ENCODE results near the gene PLXNA2.

PLXNA2 gene

GRCh38 chr1:208034135-208034534, 210.0 kb downstream of the PLXNA2 start:
- no peaks in the 10 kb centered on the region for H3K36me3 ChIP-seq (ENCODE audit: insufficient read depth, low read length)

DNA sequence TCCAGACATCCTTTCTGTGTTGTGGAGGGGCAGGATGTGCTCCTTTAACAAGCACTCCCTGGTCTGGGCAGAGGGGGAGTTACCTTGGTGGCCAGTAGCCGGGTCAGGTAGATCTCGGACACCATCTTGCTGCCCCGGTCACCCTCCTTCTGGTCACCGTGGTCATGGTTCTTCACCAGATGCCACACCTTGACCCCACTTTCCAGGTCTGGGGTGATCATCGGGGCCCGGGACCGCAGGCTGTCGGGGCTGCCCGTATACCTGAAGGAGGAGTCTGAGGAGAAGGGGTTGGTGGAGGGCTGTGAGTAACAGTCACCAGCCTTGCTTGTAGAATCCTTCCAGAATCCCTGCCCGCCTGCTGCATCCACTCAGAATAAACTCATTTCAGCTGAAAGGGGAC, 210.9 kb downstream of the PLXNA2 start:
- no peak overlapping the region for H3K9ac ChIP-seq (ENCODE audit: low read depth, low read length)
- peaks cover 6% of the 10 kb centered on the region; the same call in 1 of the 2 replicates for H3K4me1 ChIP-seq (ENCODE audit: insufficient read depth, low read length)
- no peaks in the 10 kb centered on the region for H3K9me3 ChIP-seq (ENCODE audit: control insufficient read depth, insufficient read depth, low read length)

More at GRCh38 chr1:208034135-208034534, 210.0 kb downstream of the PLXNA2 start:
- H3K9ac ChIP-seq (ENCODE audit: low read depth, low read length): no peak overlapping the region
- H3K4me1 ChIP-seq (ENCODE audit: insufficient read depth, low read length): peaks cover 6% of the 10 kb centered on the region; the same call in 1 of the 2 replicates
- no peaks in the 10 kb centered on the region for H3K9me3 ChIP-seq (ENCODE audit: control insufficient read depth, insufficient read depth, low read length)

GRCh38 chr1:208031932-208032320, 212.3 kb downstream of the PLXNA2 start:
- Histone ChIP-seq H3K9me3 (ENCODE audit: control insufficient read depth, insufficient read depth, low read length) (no peaks in the 10 kb centered on the region), H3K9ac (ENCODE audit: low read depth, low read length) (no peak overlapping the region), H3K4me1 (ENCODE audit: insufficient read depth, low read length) (peaks cover 8% of the 10 kb centered on the region; the same call in 1 of the 2 replicates), H3K36me3 (ENCODE audit: insufficient read depth, low read length) (no peaks in the 10 kb centered on the region; the same call in 1 of the 2 replicates)

More for the DNA sequence above, 210.9 kb downstream of the PLXNA2 start:
- H3K36me3 ChIP-seq (ENCODE audit: insufficient read depth, low read length): no peaks in the 10 kb centered on the region; the same call in 1 of the 2 replicates

DNA sequence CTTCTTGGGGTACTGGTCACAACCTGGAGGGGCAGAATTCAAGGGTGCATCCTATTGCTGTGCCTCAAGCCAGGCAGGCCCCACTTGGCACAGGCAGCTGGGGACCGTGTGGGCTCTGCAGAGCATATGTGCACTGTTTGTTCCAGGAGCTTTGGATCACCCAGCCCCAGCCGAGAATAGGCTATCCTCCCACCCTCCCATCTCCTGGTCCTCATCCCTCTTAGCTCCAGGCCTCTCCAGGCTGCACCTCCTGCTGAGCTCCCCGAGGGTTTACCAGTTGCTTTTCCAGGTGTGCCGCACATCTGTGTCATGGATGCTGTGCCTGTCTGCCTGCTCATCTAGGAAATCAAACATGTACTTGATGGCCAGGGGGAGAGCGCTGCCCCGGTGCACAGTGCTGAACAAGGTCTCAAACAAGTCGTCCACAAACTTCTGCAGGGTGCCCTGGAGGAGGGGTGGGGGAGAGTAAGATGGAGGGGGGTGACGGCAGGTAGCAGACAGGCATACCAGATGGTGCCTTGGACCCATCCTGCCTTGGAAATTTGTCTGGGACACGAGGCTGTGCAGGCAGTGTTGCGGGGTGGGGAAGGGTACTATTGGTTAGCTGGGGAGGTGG, 212.8 kb downstream of the PLXNA2 start:
- H3K36me3 ChIP-seq (ENCODE audit: insufficient read depth, low read length): no peaks in the 10 kb centered on the region; the same call in 1 of the 2 replicates
- H3K4me1 ChIP-seq (ENCODE audit: insufficient read depth, low read length): peaks cover 9% of the 10 kb centered on the region; the same call in 1 of the 2 replicates
- no peaks in the 10 kb centered on the region for H3K9me3 ChIP-seq (ENCODE audit: control insufficient read depth, insufficient read depth, low read length)
- H3K9ac ChIP-seq (ENCODE audit: low read depth, low read length): no peak overlapping the region

DNA sequence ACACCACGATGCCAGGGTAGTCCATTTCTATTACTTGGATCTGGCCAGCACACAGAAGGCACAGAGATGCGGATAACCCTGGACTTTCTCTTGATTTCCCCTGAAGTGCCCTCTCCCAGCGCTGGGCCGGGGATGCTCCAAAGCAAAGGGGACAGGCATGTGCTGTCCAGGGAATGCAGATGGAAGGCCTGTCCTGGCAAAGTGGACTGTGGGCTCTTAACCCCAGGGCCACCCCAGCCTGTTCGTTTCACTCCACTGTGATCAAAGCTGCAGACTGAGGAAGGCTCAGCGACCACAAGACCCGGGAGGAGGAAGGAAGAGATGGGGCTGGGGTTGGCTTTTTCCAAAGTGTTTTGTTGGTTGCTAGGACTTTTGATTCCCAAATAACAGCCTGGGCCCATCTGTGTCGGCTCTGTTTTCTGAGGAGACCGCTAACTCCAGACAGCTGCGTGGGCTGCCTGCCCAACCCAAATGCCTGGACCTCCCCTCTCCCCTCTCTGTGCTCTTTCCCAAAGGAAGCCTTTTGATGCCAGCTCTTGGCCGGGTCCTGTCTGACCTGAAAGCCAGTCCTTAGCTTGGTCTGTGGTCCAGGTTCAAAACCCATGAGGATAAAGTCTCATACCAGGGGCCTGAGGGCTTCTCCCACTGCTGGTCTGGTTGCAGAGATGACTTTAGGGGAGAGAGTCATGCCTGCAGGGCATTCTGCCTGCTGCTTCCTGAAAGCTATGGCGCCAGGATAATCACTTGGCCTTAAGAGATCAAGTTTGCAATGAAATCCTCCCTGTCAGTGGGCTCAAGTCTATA, 213.7 kb downstream of the PLXNA2 start:
- Histone ChIP-seq H3K9me3 (ENCODE audit: control insufficient read depth, insufficient read depth, low read length) (no peaks in the 10 kb centered on the region), H3K4me1 (ENCODE audit: insufficient read depth, low read length) (peaks cover 9% of the 10 kb centered on the region; the same call in 1 of the 2 replicates), H3K9ac (ENCODE audit: low read depth, low read length) (no peak overlapping the region), H3K36me3 (ENCODE audit: insufficient read depth, low read length) (no peaks in the 10 kb centered on the region; the same call in 1 of the 2 replicates)

DNA sequence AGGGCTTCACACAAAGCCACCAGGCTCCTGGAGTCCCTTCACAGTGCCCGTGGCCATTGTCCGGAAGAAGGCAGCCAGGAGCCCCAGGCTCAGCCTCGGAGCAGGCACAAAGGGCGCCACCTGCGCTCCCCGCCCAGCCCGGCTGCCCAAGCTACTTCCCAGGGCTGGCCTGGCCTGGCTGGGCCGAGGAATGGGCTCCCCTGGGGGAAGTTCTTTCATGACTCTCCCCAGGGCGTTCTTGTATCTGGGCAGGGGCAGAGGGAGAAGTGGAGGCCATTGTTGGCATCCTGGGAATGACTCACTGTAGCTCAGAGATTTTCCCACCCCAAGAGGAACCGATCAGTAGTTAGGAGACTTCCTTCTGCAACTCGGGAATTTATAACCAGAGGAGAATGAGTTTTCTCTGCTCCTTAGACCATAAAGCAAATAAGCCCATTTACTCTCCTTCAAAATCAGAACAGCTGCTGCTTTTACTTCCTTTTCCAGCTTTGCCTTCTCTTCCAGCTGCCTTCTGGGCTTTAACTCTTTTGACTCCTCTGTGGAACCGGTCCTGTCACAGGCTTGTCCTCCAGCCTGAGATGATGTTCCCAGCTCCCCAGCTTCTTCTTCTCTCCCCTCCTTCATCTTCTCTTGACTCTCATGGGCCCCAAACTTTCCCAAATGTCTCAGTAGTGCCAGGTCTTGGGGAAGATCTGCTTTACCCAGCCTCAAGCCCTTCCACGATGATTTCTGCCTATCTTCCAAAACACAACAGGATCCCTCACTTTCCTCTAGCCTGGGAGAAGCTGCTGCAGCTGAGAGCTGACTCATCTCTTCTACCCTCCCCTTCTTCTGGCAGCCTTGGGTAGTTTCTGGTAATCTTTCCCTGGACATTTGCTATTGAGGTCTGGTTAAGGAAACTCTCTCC, 214.6 kb downstream of the PLXNA2 start:
- Histone ChIP-seq H3K36me3 (ENCODE audit: insufficient read depth, low read length) (no peaks in the 10 kb centered on the region; the same call in 1 of the 2 replicates), H3K4me1 (ENCODE audit: insufficient read depth, low read length) (peaks cover 9% of the 10 kb centered on the region; the same call in 1 of the 2 replicates)

DNA sequence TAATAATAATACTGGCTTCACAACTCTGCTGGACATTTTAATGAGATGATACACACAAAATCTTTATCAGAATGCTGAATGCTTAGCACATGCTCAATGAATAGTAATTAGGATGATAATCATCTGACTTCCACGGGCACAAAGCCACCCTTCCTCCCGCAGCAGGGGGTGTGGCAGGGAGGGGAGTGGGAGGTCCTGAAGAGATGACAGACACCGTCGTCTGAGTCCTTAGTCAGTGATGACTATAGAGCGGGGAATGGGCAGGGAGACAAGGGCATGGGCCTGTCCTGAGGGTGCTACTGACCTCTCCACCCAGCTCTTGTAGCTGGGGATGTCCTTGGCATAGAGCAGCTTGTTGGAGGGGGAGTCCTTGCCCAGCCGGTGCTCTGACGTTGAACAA, 215.7 kb downstream of the PLXNA2 start:
- Histone ChIP-seq H3K9me3 (ENCODE audit: control insufficient read depth, insufficient read depth, low read length) (no peaks in the 10 kb centered on the region), H3K4me1 (ENCODE audit: insufficient read depth, low read length) (peaks cover 9% of the 10 kb centered on the region; the same call in 1 of the 2 replicates), H3K36me3 (ENCODE audit: insufficient read depth, low read length) (no peaks in the 10 kb centered on the region; the same call in 1 of the 2 replicates), H3K9ac (ENCODE audit: low read depth, low read length) (no peak overlapping the region)

More for the DNA sequence above, 214.6 kb downstream of the PLXNA2 start:
- Histone ChIP-seq H3K9ac (ENCODE audit: low read depth, low read length) (no peak overlapping the region), H3K9me3 (ENCODE audit: control insufficient read depth, insufficient read depth, low read length) (no peaks in the 10 kb centered on the region)

- no peaks in the 10 kb centered on the region for H3K9me3 ChIP-seq (ENCODE audit: control insufficient read depth, insufficient read depth, low read length)
- no peaks in the 10 kb centered on the region; the same call in 1 of the 2 replicates for H3K36me3 ChIP-seq (ENCODE audit: insufficient read depth, low read length)
- peaks cover 9% of the 10 kb centered on the region; the same call in 1 of the 2 replicates for H3K4me1 ChIP-seq (ENCODE audit: insufficient read depth, low read length)
- no peak overlapping the region for H3K9ac ChIP-seq (ENCODE audit: low read depth, low read length)
Observed at GRCh38 chr1:208027861-208028260, 216.3 kb downstream of the PLXNA2 start.

GRCh38 chr1:208026880-208027438, 217.2 kb downstream of the PLXNA2 start:
- H3K4me1 ChIP-seq (ENCODE audit: insufficient read depth, low read length): peaks cover 9% of the 10 kb centered on the region; the same call in 1 of the 2 replicates
- H3K36me3 ChIP-seq (ENCODE audit: insufficient read depth, low read length): no peaks in the 10 kb centered on the region; the same call in 1 of the 2 replicates
- H3K9me3 ChIP-seq (ENCODE audit: control insufficient read depth, insufficient read depth, low read length): no peaks in the 10 kb centered on the region
- H3K9ac ChIP-seq (ENCODE audit: low read depth, low read length): no peak overlapping the region

DNA sequence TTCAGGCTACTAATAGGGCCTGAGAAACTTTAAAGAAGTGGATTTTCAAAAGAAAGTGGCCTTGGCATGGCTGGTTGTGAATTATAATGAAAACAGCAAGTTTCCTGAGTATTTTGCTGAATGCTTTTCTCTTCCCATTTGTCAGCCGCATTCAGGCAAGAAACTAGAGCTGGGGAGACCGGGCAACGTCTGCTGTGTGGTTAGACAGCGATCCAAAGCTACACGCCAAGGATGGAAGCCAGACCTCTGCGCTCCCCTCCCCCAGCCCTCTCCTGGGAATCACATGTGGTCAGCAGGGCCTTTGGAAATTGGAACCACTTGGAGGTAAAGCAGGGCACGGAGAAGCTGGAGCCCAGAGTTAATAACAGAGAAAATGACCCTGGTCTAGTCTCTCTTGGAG, 219.2 kb downstream of the PLXNA2 start:
- Histone ChIP-seq H3K9ac (ENCODE audit: low read depth, low read length) (no peak overlapping the region), H3K9me3 (ENCODE audit: control insufficient read depth, insufficient read depth, low read length) (no peaks in the 10 kb centered on the region), H3K36me3 (ENCODE audit: insufficient read depth, low read length) (no peaks in the 10 kb centered on the region; the same call in 1 of the 2 replicates), H3K4me1 (ENCODE audit: insufficient read depth, low read length) (peaks cover 9% of the 10 kb centered on the region; the same call in 1 of the 2 replicates)

GRCh38 chr1:208024406-208024805, 219.8 kb downstream of the PLXNA2 start:
- H3K4me1 ChIP-seq (ENCODE audit: insufficient read depth, low read length): peaks cover 4% of the 10 kb centered on the region; the same call in 1 of the 2 replicates
- no peaks in the 10 kb centered on the region for H3K9me3 ChIP-seq (ENCODE audit: control insufficient read depth, insufficient read depth, low read length)
- no peaks in the 10 kb centered on the region; the same call in 1 of the 2 replicates for H3K36me3 ChIP-seq (ENCODE audit: insufficient read depth, low read length)
- no peak overlapping the region for H3K9ac ChIP-seq (ENCODE audit: low read depth, low read length)

DNA sequence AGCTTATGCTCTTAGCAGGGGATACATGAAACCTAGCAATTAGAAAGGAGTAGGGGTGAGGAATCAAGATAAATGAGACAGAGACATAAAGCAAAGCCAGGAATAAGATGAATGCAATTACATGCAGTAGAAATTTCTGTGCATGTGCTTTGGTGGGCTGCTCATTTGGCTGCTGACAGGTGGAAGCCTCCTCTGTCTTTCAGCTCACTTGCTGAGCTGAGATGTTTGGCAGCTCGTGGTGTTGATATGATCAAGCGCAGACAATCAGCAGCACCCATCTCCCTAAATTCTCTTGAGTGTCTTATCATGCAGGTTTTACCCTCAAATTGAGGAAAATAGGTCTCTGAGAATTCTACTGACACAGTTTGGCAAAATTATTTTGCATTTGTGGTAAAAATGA, 224.9 kb downstream of the PLXNA2 start:
- Histone ChIP-seq H3K9me3 (ENCODE audit: control insufficient read depth, insufficient read depth, low read length) (no peaks in the 10 kb centered on the region), H3K36me3 (ENCODE audit: insufficient read depth, low read length) (no peaks in the 10 kb centered on the region), H3K9ac (ENCODE audit: low read depth, low read length) (no peak overlapping the region), H3K4me1 (ENCODE audit: insufficient read depth, low read length) (no peaks in the 10 kb centered on the region)

DNA sequence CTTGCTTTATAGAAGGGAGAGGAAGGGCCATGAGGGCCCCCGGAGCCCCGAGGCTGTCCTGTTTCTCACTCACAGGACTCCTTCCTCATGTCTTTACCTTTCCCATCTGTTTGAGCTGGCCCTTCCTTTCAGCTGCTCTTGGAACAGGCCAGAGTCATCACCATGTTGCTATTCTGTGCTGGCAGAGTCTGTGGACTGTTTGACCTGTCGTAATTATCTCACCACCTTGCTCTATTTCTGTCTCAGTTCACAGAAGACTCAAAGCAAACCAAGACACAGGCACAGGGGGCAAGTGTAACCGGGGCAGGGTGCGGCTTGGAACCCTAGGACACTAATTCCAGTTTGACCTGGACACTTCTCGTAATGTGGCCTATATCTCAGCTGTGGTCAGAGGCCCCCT, 228.9 kb downstream of the PLXNA2 start:
- no peaks in the 10 kb centered on the region for H3K4me1 ChIP-seq (ENCODE audit: insufficient read depth, low read length)
- no peaks in the 10 kb centered on the region for H3K9me3 ChIP-seq (ENCODE audit: control insufficient read depth, insufficient read depth, low read length)
- H3K9ac ChIP-seq (ENCODE audit: low read depth, low read length): no peak overlapping the region
- no peaks in the 10 kb centered on the region for H3K36me3 ChIP-seq (ENCODE audit: insufficient read depth, low read length)

Measured in ES-I3 (cell line).